GM12878 (cell line): ENCODE measurements around the gene DNAAF3. TPM values are rescaled to one million over a fixed set of nuclear protein-coding genes. Genes with fewer than 3 reads are reported as not detected.

ENCODE experiments used
- ATAC-seq: fragments of 200-7000 bp; cut with Tn5 transposase; 3 replicates; pipeline ENCODE4 v1.9.1; 2020; ENCODE audit warnings: mild to moderate bottlenecking, moderate library complexity
- BruUV-seq: library from RNA; stranded (reverse); fragments of 400-500 nt; replicated peaks from 2 replicates; lab custom pipeline; 2021; lab: Mats Ljungman, UMichigan
- CTCF ChIA-PET: fragments of 300-600 bp; sonication (Branson Sonifier 250); formaldehyde crosslinking; extraction: SDS; loops from one replicate; lab custom pipeline; 2021; ENCODE audit warnings: inconsistent platforms; lab: Yijun Ruan, JAX
- POLR2A ChIA-PET: fragments of 350-600 bp; formaldehyde crosslinking; extraction: SDS; loops from one replicate; lab custom pipeline; 2021; ENCODE audit warnings: inconsistent platforms; lab: Charles Lee
- RAD21 ChIA-PET: fragments of 300-600 bp; sonication (Branson Sonifier 250); formaldehyde crosslinking; loops from one replicate; lab custom pipeline; 2023; ENCODE audit warnings: antibody characterized with exemption; ENCODE audit not compliant: unreplicated experiment; lab: Charles Lee
- SMC1A ChIA-PET: fragments of 300-600 bp; sonication (Branson Sonifier 250); formaldehyde crosslinking; loops from one replicate; lab custom pipeline; 2023; ENCODE audit not compliant: unreplicated experiment, uncharacterized antibody; lab: Charles Lee
- DNase-seq: peaks from one replicate; pipeline ENCODE4 v3.0.0-alpha.2; 2011; ENCODE audit warnings: low read depth, low spot score
- FAIRE-seq: peaks from 3 replicates; lab custom pipeline; 2011; peaks lifted over from hg19 to GRCh38; lab: Jason Lieb, UNC
- H2AFZ ChIP-seq: 2 replicates; pipeline ENCODE4 v1.6.0; 2011; ENCODE audit warnings: low read depth, low read length, control low read depth; ENCODE audit not compliant: control insufficient read depth
- H3K27ac ChIP-seq: 2 replicates; pipeline ENCODE4 v1.5.1; 2011; ENCODE audit warnings: control low read depth; ENCODE audit not compliant: control insufficient read depth, insufficient read depth
- H3K27me3 ChIP-seq, 2 experiments: replicated peaks in 1 of 2; 2 replicates each; pipeline versions ENCODE4 v1.6.0 to v1.6.1; 2011; ENCODE audit warnings: low read length in 1 of 2; ENCODE audit not compliant: control insufficient read depth in 2 of 2, insufficient read depth in 2 of 2
- H3K36me3 ChIP-seq, 2 experiments: 2 replicates each; pipeline ENCODE4 v1.5.1; 2011; ENCODE audit warnings: low read length in 1 of 2; ENCODE audit not compliant: control insufficient read depth in 2 of 2, insufficient read depth in 2 of 2
- H3K4me1 ChIP-seq: 2 replicates; pipeline ENCODE4 v1.6.1; 2011; ENCODE audit warnings: mild to moderate bottlenecking, low read length, moderate library complexity, mixed read lengths; ENCODE audit not compliant: control insufficient read depth, insufficient read depth
- H3K4me2 ChIP-seq: 2 replicates; pipeline ENCODE4 v1.6.0; 2011; ENCODE audit warnings: control low read depth; ENCODE audit not compliant: control insufficient read depth, insufficient read depth
- H3K4me3 ChIP-seq: fragments of 200-600 bp; sonication (generic); 2 replicates; pipeline ENCODE4 v1.5.1; 2016
- H3K79me2 ChIP-seq: 2 replicates; pipeline ENCODE4 v1.6.0; 2011; ENCODE audit warnings: low read length; ENCODE audit not compliant: control insufficient read depth, insufficient read depth
- H3K9ac ChIP-seq: 2 replicates; pipeline ENCODE4 v1.8.0; 2011; ENCODE audit warnings: low read length, control low read depth, mixed read lengths; ENCODE audit not compliant: control insufficient read depth, insufficient read depth
- H3K9me3 ChIP-seq: replicated peaks from 3 replicates; pipeline ENCODE4 v1.5.1; 2011; ENCODE audit warnings: mild to moderate bottlenecking, low read length; ENCODE audit not compliant: control insufficient read depth, insufficient read depth
- H4K20me1 ChIP-seq: 2 replicates; pipeline ENCODE4 v1.6.0; 2011; ENCODE audit not compliant: control insufficient read depth, insufficient read depth
- CTCF ChIP-seq, 3 experiments: IDR thresholded peaks in 2 of 3; conservative IDR thresholded peaks in 1 of 3; 2 replicates each; pipeline ENCODE4 v1.5.1; 2011; ENCODE audit warnings: low read depth in 3 of 3, low read length in 3 of 3, mild to moderate bottlenecking in 3 of 3, control low read depth in 2 of 3, moderate library complexity in 2 of 3, inconsistent platforms in 1 of 3, mixed read lengths in 1 of 3; ENCODE audit not compliant: control insufficient read depth in 2 of 3, insufficient read depth in 1 of 3; ENCODE audit errors: extremely low read depth in 1 of 3
- FOXM1 ChIP-seq: IDR thresholded peaks from 2 replicates; pipeline ENCODE4 v1.6.1; 2012; ENCODE audit warnings: low read depth, mild to moderate bottlenecking, inconsistent platforms, low read length, moderate library complexity
- GATAD2B ChIP-seq: fragments of 450-650 bp; conservative IDR thresholded peaks from 2 replicates; pipeline ENCODE4 v1.6.1; 2017; ENCODE audit warnings: low read depth, mild to moderate bottlenecking, moderate library complexity
- IRF4 ChIP-seq: IDR thresholded peaks from 2 replicates; pipeline ENCODE4 v1.6.1; 2011; ENCODE audit warnings: low read depth, low read length
- JUNB ChIP-seq: IDR thresholded peaks from 2 replicates; pipeline ENCODE4 v1.6.1; 2016; ENCODE audit warnings: antibody characterized with exemption, mild to moderate bottlenecking
- NFIC ChIP-seq: IDR thresholded peaks from 2 replicates; pipeline ENCODE4 v1.6.1; 2012; ENCODE audit warnings: low read depth, mild to moderate bottlenecking, inconsistent platforms, low read length, moderate library complexity
- NFYB ChIP-seq: IDR thresholded peaks from 2 replicates; pipeline ENCODE4 v1.6.1; 2011; ENCODE audit warnings: low read depth, mild to moderate bottlenecking, low read length, improper control_type of control experiment, moderate library complexity; ENCODE audit not compliant: insufficient read depth
- NKRF ChIP-seq: fragments of 450-650 bp; conservative IDR thresholded peaks from 2 replicates; pipeline ENCODE4 v1.6.1; 2017; ENCODE audit warnings: mild to moderate bottlenecking, moderate library complexity
- SIN3A ChIP-seq: IDR thresholded peaks from 2 replicates; pipeline ENCODE4 v1.6.1; 2012; ENCODE audit warnings: low read depth, low read length, improper control_type of control experiment
- STAT3 ChIP-seq: IDR thresholded peaks from 2 replicates; pipeline ENCODE4 v1.6.1; 2011; ENCODE audit warnings: low read depth, low read length, improper control_type of control experiment
- SUZ12 ChIP-seq: fragments of 200-600 bp; sonication (generic); IDR thresholded peaks from one replicate; pipeline ENCODE4 v1.6.1; 2018; ENCODE audit warnings: antibody characterized with exemption, mild to moderate bottlenecking; ENCODE audit not compliant: unreplicated experiment
- ZNF207 ChIP-seq: fragments of 450-650 bp; IDR thresholded peaks from 2 replicates; pipeline ENCODE4 v1.6.1; 2014; ENCODE audit warnings: antibody characterized with exemption, mild to moderate bottlenecking, borderline replicate concordance
- WGBS: methylation state at CpG from one replicate; pipeline ENCODE4 v1.1.6; 2016; ENCODE audit warnings: low lambda C conversion rate; ENCODE audit not compliant: insufficient replicate concordance, insufficient coverage; ENCODE audit errors: missing lambda C conversion rate; 5-methylcytosine and 5-hydroxymethylcytosine counted together
- in situ Hi-C: fragments of 300-500 bp; cut with MboI; formaldehyde crosslinking; loops from 9 replicates; pipeline ENCODE4 v1.14.3; 2018; ENCODE audit warnings: mixed read lengths
- intact Hi-C: fragments of 100-400 bp; cut with micrococcal nuclease; formaldehyde crosslinking; loops from one replicate; pipeline ENCODE4 v1.14.2; 2022; ENCODE audit not compliant: unreplicated experiment
- polyA plus RNA-seq, 11 experiments: library from polyadenylated mRNA; depleted of rRNA in 4 of 11; unstranded in 6 of 11; stranded (reverse) in 5 of 11; fragments of >200 nt; fragmentation: Nextera tagmentation in 4 of 11; fragmentation: Illumina TruSeq in 1 of 11; extraction: Ambion mirVana in 4 of 11; extraction: Trizol in 1 of 11; gene quantifications; 1 replicate in 1 of 11; 2 replicates in 10 of 11; pipeline versions ENCODE4 v1.2.1 to v1.2.3, GENCODE V29; 2011 to 2016; ENCODE audit warnings: inconsistent platforms in 2 of 11, missing spikeins in 2 of 11, low read depth in 1 of 11
- total RNA-seq, 4 experiments: library from RNA; depleted of rRNA in 3 of 4; stranded (reverse); fragments of >200 nt in 3 of 4; fragmentation: Illumina TruSeq in 1 of 4; extraction: Trizol in 1 of 4; gene quantifications; 2 replicates each; pipeline versions ENCODE4 v1.2.1 to v1.2.3, GENCODE V29; 2013 to 2021
- TF ChIP-seq, protein P1 (sequence below): fragments of 450-650 bp; IDR thresholded peaks from 2 replicates; pipeline ENCODE4 v1.6.1; 2016; ENCODE audit warnings: mild to moderate bottlenecking

Gene DNAAF3
- total and polyA plus RNA-seq, 10 of the 15 experiments (the other 5 are each of a cell fraction or from before 2014, with no cell fraction given), result not detected

DNA sequence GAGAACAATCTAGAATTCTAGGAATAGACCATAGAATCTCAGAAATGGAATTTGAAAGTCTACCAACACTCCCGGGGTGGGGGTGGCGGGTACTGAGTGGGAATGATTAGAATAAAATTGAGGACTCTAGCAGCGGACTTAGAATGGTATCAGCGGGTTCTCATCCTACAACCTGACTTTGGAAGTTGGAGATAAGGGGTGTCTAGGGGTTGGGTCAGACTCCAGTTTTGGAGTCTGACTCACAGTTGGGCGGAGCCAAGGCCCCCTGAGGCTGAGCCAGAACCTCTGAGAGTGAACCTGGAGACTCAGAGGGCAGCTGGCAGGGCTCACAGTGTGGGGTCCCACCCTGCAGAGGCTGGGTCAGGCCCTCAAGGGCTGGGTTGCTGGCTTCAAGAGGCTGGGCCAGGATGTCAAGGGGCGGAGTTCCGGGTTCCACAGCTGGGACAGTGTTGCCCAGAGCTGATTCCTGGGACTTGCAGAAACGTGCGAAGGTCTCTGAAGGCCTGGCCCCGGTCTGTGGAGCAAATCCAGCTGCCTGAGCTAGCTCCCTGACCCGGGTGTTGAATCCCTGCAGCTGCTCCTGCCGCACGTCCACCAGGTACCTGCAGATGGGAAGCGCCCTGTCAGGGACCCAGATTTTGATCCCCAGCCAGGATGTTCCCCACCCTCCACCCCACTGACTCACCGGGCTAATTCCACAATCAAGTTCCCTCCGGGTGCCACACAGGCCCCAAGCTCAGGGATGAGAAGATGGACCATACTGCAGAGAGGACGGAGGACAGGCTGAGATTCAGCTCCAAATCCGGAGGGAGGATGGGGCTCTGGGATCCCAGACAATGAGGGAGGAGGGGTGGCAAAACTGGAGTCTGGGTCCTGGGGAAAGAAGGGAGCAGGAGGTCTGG, 7.3 kb downstream of the DNAAF3 start:
- POLR2A ChIA-PET, result interaction anchor here (0.6 kb wide), 1 partner anchor 8 kb away, joined by 5 read pairs; no protein-coding TSS in a partner anchor

More for the DNA sequence above, 7.3 kb downstream of the DNAAF3 start:
- in situ Hi-C loops, result no loop called here
- ChIA-PET CTCF (interaction anchor here (0.6 to 2.8 kb wide), 11 partner anchors 8 to 302 kb away, joined by 3 to 23 read pairs (median 8); partner anchors contain the start of gene ISOC2), SMC1A (no interaction called here), RAD21 (interaction anchor here (0.6 to 2.3 kb wide), 6 partner anchors 14 to 116 kb away, joined by 3 to 14 read pairs (median 3); no protein-coding TSS in a partner anchor)
- TF ChIP-seq SIN3A (no peak), SUZ12 (no peak), IRF4 (no peak), NKRF (no peak), NFYB (no peak), FOXM1 (no peak), NFIC (no peak), ZNF207 (no peak), JUNB (no peak), GATAD2B (no peak), CTCF (IDR thresholded peaks at IDR 0.05 in 2 of 3, conservative IDR thresholded peaks at IDR 0.05 in 1 of 3; ENCODE audit: control insufficient read depth in 2 of 3, extremely low read depth in 1 of 3, insufficient read depth in 1 of 3, low read depth in 3 of 3, low read length in 3 of 3) (no peak), STAT3 (no peak)
- TF ChIP-seq, protein P1, sequence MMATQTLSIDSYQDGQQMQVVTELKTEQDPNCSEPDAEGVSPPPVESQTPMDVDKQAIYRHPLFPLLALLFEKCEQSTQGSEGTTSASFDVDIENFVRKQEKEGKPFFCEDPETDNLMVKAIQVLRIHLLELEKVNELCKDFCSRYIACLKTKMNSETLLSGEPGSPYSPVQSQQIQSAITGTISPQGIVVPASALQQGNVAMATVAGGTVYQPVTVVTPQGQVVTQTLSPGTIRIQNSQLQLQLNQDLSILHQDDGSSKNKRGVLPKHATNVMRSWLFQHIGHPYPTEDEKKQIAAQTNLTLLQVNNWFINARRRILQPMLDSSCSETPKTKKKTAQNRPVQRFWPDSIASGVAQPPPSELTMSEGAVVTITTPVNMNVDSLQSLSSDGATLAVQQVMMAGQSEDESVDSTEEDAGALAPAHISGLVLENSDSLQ, result no peak
- Histone ChIP-seq H3K9ac (no peak overlapping the region), H2AFZ (no peak overlapping the region), H4K20me1 (no peaks in the 10 kb centered on the region), H3K9me3 (no peaks in the 10 kb centered on the region; the same call in 2 of the 3 replicates), H3K79me2 (no peaks in the 10 kb centered on the region), H3K4me1 (no peaks in the 10 kb centered on the region), H3K4me2 (no peak overlapping the region), H3K4me3 (no peak overlapping the region), H3K27me3 (no peaks in the 10 kb centered on the region; a peak in 1 of 4 replicates), H3K36me3 (no peaks in the 10 kb centered on the region), H3K27ac (no peak overlapping the region)
- no TSS peak for BruUV-seq
- FAIRE-seq, result no peak
- no peak for ATAC-seq
- no peak for DNase-seq
- intact Hi-C loops, result no loop called here
- WGBS, result 27% methylated on average over 18 of the region's 18 CpGs
